GM18951 (cell line): Measurements from ENCODE around the gene LRRK2.
"Not testable (repeated sequence)": the region's sequence is repeated elsewhere in the genome, so short reads cannot be mapped to it uniquely, and the experiment has no call there.

Experiments used
- POLR2A ChIP-seq: IDR thresholded peaks from 4 replicates; pipeline ENCODE4 v1.6.1; 2011; ENCODE audit warnings: mild to moderate bottlenecking; ENCODE audit not compliant: insufficient read length, insufficient read depth; ENCODE audit errors: extremely low read depth
- in situ Hi-C: fragments of 300-500 bp; cut with MboI; formaldehyde crosslinking; loops from one replicate; pipeline ENCODE4 v1.12.0; 2022; ENCODE audit warnings: low sequenced_read_pairs, mixed read lengths, inconsistent platforms; ENCODE audit not compliant: unreplicated experiment

LRRK2 gene

GRCh38 chr12:40382217-40382616 lies 157.4 kb downstream of the LRRK2 start:
- in situ Hi-C loops, result no loop called here
- no peak for TF ChIP-seq POLR2A

GRCh38 chr12:40387279-40387678 lies 162.5 kb downstream of the LRRK2 start:
- in situ Hi-C loops, result not testable (repeated sequence)

GRCh38 chr12:40390980-40391379 lies 166.2 kb downstream of the LRRK2 start:
- in situ Hi-C loops, result no loop called here
- TF ChIP-seq POLR2A, result no peak

- no peak for TF ChIP-seq POLR2A
- in situ Hi-C loops, result no loop called here
Measured at GRCh38 chr12:40393026-40393425, 168.2 kb downstream of the LRRK2 start.

GRCh38 chr12:40399656-40400055 lies 174.9 kb downstream of the LRRK2 start:
- TF ChIP-seq POLR2A, result no peak
- in situ Hi-C loops, result no loop called here

GRCh38 chr12:40405419-40405818 lies 180.6 kb downstream of the LRRK2 start:
- TF ChIP-seq POLR2A, result no peak
- in situ Hi-C loops, result no loop called here
